OCI-LY7 (cell line): Measurements from ENCODE around the gene DUS1L. TPM values are rescaled to one million over a fixed set of nuclear protein-coding genes. Genes with fewer than 3 reads are reported as not detected.

Experiments
- BruUV-seq: library from RNA; stranded (reverse); fragments of 400-500 nt; replicated peaks from 2 replicates; lab custom pipeline; 2021; lab: Mats Ljungman, UMichigan
- CTCF ChIA-PET: fragments of 300-600 bp; sonication (Branson Sonifier 250); formaldehyde crosslinking; loops from one replicate; lab custom pipeline; 2022; ENCODE audit warnings: antibody characterized with exemption; ENCODE audit not compliant: unreplicated experiment; lab: Charles Lee
- POLR2A ChIA-PET: fragments of 300-600 bp; sonication (Branson Sonifier 250); formaldehyde crosslinking; loops from one replicate; lab custom pipeline; 2022; ENCODE audit warnings: antibody characterized with exemption; lab: Charles Lee
- DNase-seq: peaks from one replicate; pipeline ENCODE4 v3.0.0-alpha.2; 2015; ENCODE audit warnings: low spot score
- H2AFZ ChIP-seq: fragments of 200-600 bp; sonication (generic), shearing (Covaris generic); 2 replicates; pipeline ENCODE4 v1.6.1; 2014; ENCODE audit warnings: mild to moderate bottlenecking, antibody characterized with exemption, low read length, moderate library complexity
- H3K27ac ChIP-seq: fragments of 200-600 bp; sonication (generic); 2 replicates; pipeline ENCODE4 v1.5.1; 2014; ENCODE audit warnings: mixed run types, low read depth, mild to moderate bottlenecking, moderate library complexity, low read length, inconsistent platforms; ENCODE audit not compliant: poor library complexity, severe bottlenecking
- H3K36me3 ChIP-seq: fragments of 200-600 bp; sonication (generic); 2 replicates; pipeline ENCODE4 v1.6.1; 2014; ENCODE audit warnings: mild to moderate bottlenecking, antibody characterized with exemption, low read length, moderate library complexity, mixed read lengths; ENCODE audit not compliant: insufficient read depth
- H3K4me1 ChIP-seq: fragments of 200-600 bp; sonication (generic); 2 replicates; pipeline ENCODE4 v1.5.1; 2014; ENCODE audit warnings: mild to moderate bottlenecking, low read length; ENCODE audit not compliant: insufficient read depth, poor library complexity, severe bottlenecking
- H3K4me2 ChIP-seq: fragments of 200-600 bp; sonication (generic); 2 replicates; pipeline ENCODE4 v1.6.1; 2014; ENCODE audit warnings: mild to moderate bottlenecking, low read length
- H3K4me3 ChIP-seq: fragments of 200-600 bp; sonication (generic); 2 replicates; pipeline ENCODE4 v1.5.1; 2014; ENCODE audit warnings: mild to moderate bottlenecking, low read depth, low read length; ENCODE audit not compliant: poor library complexity, severe bottlenecking
- H3K79me2 ChIP-seq: fragments of 200-600 bp; sonication (generic); 2 replicates; pipeline ENCODE4 v1.6.1; 2016; ENCODE audit warnings: low read depth, mild to moderate bottlenecking, low read length, moderate library complexity, mixed read lengths; ENCODE audit not compliant: insufficient read depth
- H3K9me2 ChIP-seq: fragments of 200-600 bp; sonication (generic); 2 replicates; pipeline ENCODE4 v1.6.1; 2016; ENCODE audit warnings: mild to moderate bottlenecking, low read length, mixed read lengths; ENCODE audit not compliant: insufficient read depth
- H3K9me3 ChIP-seq: fragments of 200-600 bp; sonication (generic); 2 replicates; pipeline ENCODE4 v1.6.1; 2014; ENCODE audit warnings: mild to moderate bottlenecking, mixed run types, low read length, mixed read lengths
- H4K20me1 ChIP-seq: fragments of 200-600 bp; sonication (generic); 2 replicates; pipeline ENCODE4 v1.6.1; 2014; ENCODE audit warnings: mild to moderate bottlenecking, antibody characterized with exemption, low read length, moderate library complexity, mixed read lengths; ENCODE audit not compliant: insufficient read depth
- EZH2phosphoT487 ChIP-seq: fragments of 200-600 bp; sonication (generic); IDR thresholded peaks from 2 replicates; pipeline ENCODE4 v1.6.1; 2018; ENCODE audit warnings: low read depth, borderline replicate concordance, mild to moderate bottlenecking, mixed run types, antibody characterized with exemption, low read length, moderate library complexity, mixed read lengths
- intact Hi-C: fragments of 100-400 bp; cut with micrococcal nuclease; formaldehyde crosslinking; loops from one replicate; pipeline ENCODE4 v1.10.0; 2022; ENCODE audit not compliant: unreplicated experiment
- total RNA-seq, 2 experiments: library from RNA; depleted of rRNA in 1 of 2; stranded (reverse); fragments of >200 nt in 1 of 2; shearing (Covaris generic) in 1 of 2; gene quantifications; 2 replicates each; pipeline ENCODE4 v1.2.3, GENCODE V29; 2014 to 2022
- TF ChIP-seq, protein P1 (sequence below): fragments of 200-600 bp; sonication (generic); conservative IDR thresholded peaks from 2 replicates; pipeline ENCODE4 v1.5.1; 2014; ENCODE audit warnings: mild to moderate bottlenecking, antibody characterized with exemption, low read length, moderate library complexity, mixed read lengths

DUS1L gene
- total RNA-seq, 2 experiments from 2014 or later = 320 to 388 TPM

DNA sequence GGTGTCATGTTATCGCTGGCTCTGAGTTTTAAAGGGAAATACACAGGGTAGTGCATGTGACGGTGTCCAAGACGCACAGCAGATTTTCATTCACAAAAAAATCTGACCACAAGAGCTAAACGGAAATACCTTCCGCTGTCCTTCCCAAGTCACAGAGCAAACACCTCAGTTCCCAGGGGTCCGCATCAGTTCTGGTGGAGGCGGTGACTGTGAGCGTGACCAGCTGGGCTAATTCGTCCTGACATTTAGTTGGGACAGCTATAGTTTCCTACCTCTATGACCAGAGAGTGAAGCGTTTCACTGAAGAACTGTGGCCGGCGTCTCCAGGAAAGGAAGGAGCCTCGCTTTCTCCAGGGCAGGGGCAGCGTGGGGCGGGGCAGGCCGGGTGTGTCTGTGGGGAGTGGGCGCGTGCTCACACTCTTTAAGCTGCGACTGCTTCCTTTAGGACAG is 42.9 kb upstream of the DUS1L start:
- Histone ChIP-seq H3K4me2 (no peak overlapping the region), H3K79me2 (no peaks in the 10 kb centered on the region), H3K9me2 (no peaks in the 10 kb centered on the region), H3K4me1 (peaks cover 32% of the 10 kb centered on the region), H3K27ac (no peak overlapping the region), H3K36me3 (no peaks in the 10 kb centered on the region), H3K4me3 (no peak overlapping the region), H2AFZ (no peak overlapping the region), H3K9me3 (no peaks in the 10 kb centered on the region), H4K20me1 (no peaks in the 10 kb centered on the region)
- ChIA-PET POLR2A (no interaction called here), CTCF (no interaction called here)
- no peak for DNase-seq
- intact Hi-C loops = no loop called here
- TF ChIP-seq, protein P1, sequence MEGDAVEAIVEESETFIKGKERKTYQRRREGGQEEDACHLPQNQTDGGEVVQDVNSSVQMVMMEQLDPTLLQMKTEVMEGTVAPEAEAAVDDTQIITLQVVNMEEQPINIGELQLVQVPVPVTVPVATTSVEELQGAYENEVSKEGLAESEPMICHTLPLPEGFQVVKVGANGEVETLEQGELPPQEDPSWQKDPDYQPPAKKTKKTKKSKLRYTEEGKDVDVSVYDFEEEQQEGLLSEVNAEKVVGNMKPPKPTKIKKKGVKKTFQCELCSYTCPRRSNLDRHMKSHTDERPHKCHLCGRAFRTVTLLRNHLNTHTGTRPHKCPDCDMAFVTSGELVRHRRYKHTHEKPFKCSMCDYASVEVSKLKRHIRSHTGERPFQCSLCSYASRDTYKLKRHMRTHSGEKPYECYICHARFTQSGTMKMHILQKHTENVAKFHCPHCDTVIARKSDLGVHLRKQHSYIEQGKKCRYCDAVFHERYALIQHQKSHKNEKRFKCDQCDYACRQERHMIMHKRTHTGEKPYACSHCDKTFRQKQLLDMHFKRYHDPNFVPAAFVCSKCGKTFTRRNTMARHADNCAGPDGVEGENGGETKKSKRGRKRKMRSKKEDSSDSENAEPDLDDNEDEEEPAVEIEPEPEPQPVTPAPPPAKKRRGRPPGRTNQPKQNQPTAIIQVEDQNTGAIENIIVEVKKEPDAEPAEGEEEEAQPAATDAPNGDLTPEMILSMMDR = no peak
- TF ChIP-seq EZH2phosphoT487 = no peak
- no TSS peak for BruUV-seq

DNA sequence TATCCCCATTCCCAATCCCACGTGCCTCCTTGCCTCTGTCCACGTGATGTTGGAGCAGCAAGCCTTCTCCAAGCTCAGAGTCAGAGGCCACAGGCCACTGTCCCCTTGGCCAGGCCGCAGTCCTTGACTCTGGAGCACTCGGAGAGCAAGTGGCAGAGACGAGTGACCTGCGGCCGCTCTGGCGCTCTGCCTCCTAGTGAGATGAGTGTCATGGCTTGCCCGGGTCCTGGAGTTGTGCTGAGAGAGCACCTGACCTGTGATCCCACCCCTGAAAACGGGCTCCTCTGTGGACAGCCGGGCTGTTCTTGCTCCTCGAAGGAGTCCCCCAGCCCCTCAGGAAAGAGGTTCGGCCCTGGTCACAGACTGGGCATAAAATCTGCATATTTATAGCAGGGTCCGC is 42.4 kb upstream of the DUS1L start:
- ChIA-PET POLR2A (no interaction called here), CTCF (no interaction called here)
- no peak for DNase-seq
- no peak for TF ChIP-seq EZH2phosphoT487
- TF ChIP-seq, protein P1 = no peak
- Histone ChIP-seq H3K27ac (no peak overlapping the region), H4K20me1 (no peaks in the 10 kb centered on the region), H3K4me3 (no peak overlapping the region), H3K9me2 (no peaks in the 10 kb centered on the region), H3K9me3 (no peaks in the 10 kb centered on the region), H3K79me2 (no peaks in the 10 kb centered on the region), H2AFZ (no peak overlapping the region), H3K4me1 (peaks cover 32% of the 10 kb centered on the region), H3K4me2 (no peak overlapping the region), H3K36me3 (no peaks in the 10 kb centered on the region)
- intact Hi-C loops = no loop called here
- BruUV-seq = no TSS peak

- Histone ChIP-seq H3K9me2 (no peaks in the 10 kb centered on the region), H3K27ac (no peak overlapping the region), H4K20me1 (no peaks in the 10 kb centered on the region), H3K9me3 (no peaks in the 10 kb centered on the region), H2AFZ (no peak overlapping the region), H3K4me3 (no peak overlapping the region), H3K4me2 (peak overlapping the region; percentile 70; the same call in 1 of the 2 replicates), H3K4me1 (peaks cover 33% of the 10 kb centered on the region), H3K79me2 (no peaks in the 10 kb centered on the region), H3K36me3 (no peaks in the 10 kb centered on the region)
- POLR2A ChIA-PET = interaction anchor here (2.5 kb wide), 1 partner anchor 70 kb away, joined by 9 read pairs; the partner anchor contains the start of gene DCXR
- no peak for TF ChIP-seq EZH2phosphoT487
- TF ChIP-seq, protein P1 = peak; percentile 65
- intact Hi-C loops = loop anchor here (2.0 kb wide), 2 partner anchors 15 to 47 kb away; no protein-coding TSS in a partner anchor
- CTCF ChIA-PET = no interaction called here
- no TSS peak for BruUV-seq
- DNase-seq = peak; percentile 52
These were observed 41.8 kb upstream of the DUS1L start for GRCh38 chr17:82107341-82107860.
